ENCODE data around the gene PITX3. TPM values are rescaled to one million over a fixed set of nuclear protein-coding genes. Genes with fewer than 3 reads are reported as not detected.

Gene PITX3
- total and polyA plus RNA-seq, 9 of the 15 experiments (the other 6 are each of a cell fraction or from before 2014, with no cell fraction given), result 0.30 to 0.98 (median 0.95) TPM; not detected in 6

DNA sequence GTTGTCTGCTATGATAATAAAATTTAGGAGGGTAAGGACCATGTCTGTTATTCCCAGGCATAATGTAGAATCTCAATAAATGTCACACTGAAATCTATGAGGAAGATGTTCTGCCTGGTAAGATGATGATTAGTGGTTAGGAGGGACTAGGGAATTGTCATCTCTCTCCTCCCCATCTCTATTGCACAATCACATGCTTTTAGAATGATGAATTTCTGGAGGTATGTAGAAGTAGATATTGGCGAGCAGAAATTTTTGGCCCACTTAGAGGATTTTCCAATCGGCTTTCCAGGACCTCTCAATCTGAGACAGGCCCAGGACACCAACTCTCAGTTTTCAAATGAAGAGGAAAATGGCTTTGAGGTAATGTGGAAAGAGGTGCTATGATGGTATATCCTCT lies 2.0 kb upstream of the PITX3 start:
- Histone ChIP-seq H3K27me3 (ENCODE audit: control insufficient read depth in 2 of 2, insufficient read depth in 2 of 2, low read length in 2 of 2) (peaks cover 0 to 4% of the 10 kb centered on the region in 2 experiments; a peak in 1 of 5 replicates), H3K9me3 (replicated peaks; ENCODE audit: control insufficient read depth, insufficient read depth, low read depth, low read length) (no peaks in the 10 kb centered on the region), H3K79me2 (ENCODE audit: control insufficient read depth, insufficient read depth, low read length) (peaks cover 31% of the 10 kb centered on the region), H3K4me3 (no peak overlapping the region), H4K20me1 (replicated peaks; ENCODE audit: control insufficient read depth, insufficient read depth, low read length) (peaks cover 14% of the 10 kb centered on the region; the same call in 1 of the 2 replicates), H3K9ac (ENCODE audit: insufficient read depth in 1 of 2, low read depth in 2 of 2, low read length in 2 of 2) (no peak overlapping the region), H2AFZ (ENCODE audit: low read depth, low read length) (no peak overlapping the region), H3K4me2 (ENCODE audit: insufficient read depth, low read length) (no peak overlapping the region), H3K36me3 (ENCODE audit: control insufficient read depth, insufficient read depth, low read length) (peaks cover 7% of the 10 kb centered on the region; the same call in 2 of the 3 replicates), H3K27ac (ENCODE audit: extremely low read depth, low read depth, low read length) (no peak overlapping the region), H3K9me1 (ENCODE audit: control insufficient read depth, insufficient read depth, low read length) (no peaks in the 10 kb centered on the region), H3K4me1 (replicated peaks in 1 of 2; ENCODE audit: control insufficient read depth in 2 of 2, insufficient read depth in 2 of 2, low read length in 2 of 2) (peaks cover 17 to 25% of the 10 kb centered on the region in 2 experiments)
- ChIA-PET POLR2A (no interaction called here), CTCF (ENCODE audit: low intra/inter-chr PET ratio) (no interaction called here)
- 50% methylated on average over 1 of the region's 2 CpGs for WGBS (ENCODE audit: insufficient coverage, low coverage, missing lambda C conversion rate)
- no peak for DNase-seq (ENCODE audit: extremely low read depth in 1 of 4, low spot score in 3 of 4)
- FAIRE-seq, result no peak
- TF ChIP-seq ZNF586 (CRISPR knock-in tag; conservative IDR thresholded peaks at IDR 0.05) (no peak), CEBPB (tag; IDR thresholded peaks at IDR 0.05) (peak; percentile 84), NBN (IDR thresholded peaks at IDR 0.05; ENCODE audit: low read depth) (no peak), CEBPG (CRISPR knock-in tag; IDR thresholded peaks at IDR 0.05) (no peak), CEBPG (tag; conservative IDR thresholded peaks at IDR 0.05 in 1 of 2, IDR thresholded peaks at IDR 0.05 in 1 of 2) (peak; percentile 43 to 55; a peak in 2 of 4 replicates)
- no peak for ATAC-seq
- intact Hi-C loops (cut with micrococcal nuclease), result no loop called here
- in situ Hi-C loops (cut with MboI), result loop anchor here (25.0 kb wide), 1 partner anchor 344 kb away; no protein-coding TSS in a partner anchor
- no TSS peak for BruUV-seq (replicated peaks)

DNA sequence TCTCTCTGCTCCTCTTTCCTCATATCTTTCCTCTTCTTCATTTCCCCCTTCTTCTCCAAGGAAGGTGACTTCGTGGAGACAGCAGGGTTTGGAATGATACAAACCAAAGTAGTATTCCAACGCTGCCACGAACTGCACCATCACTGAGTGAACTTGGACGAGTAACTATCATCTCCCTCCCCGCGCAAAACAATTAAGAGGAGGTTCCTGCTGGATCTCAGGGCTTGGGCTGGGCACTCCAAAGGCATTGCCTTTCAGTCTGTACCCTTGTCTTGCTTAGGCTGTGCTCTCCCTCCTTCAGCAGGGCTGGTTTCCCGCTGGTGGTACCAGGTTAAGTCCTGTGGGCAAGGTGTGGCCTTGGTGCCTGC lies 790 bp upstream of the PITX3 start:
- Histone ChIP-seq H3K4me1 (replicated peaks in 1 of 2; ENCODE audit: control insufficient read depth in 2 of 2, insufficient read depth in 2 of 2, low read length in 2 of 2) (peaks cover 13 to 17% of the 10 kb centered on the region in 2 experiments), H3K9me1 (ENCODE audit: control insufficient read depth, insufficient read depth, low read length) (no peaks in the 10 kb centered on the region), H3K4me2 (ENCODE audit: insufficient read depth, low read length) (peak overlapping the region; percentile 87), H4K20me1 (replicated peaks; ENCODE audit: control insufficient read depth, insufficient read depth, low read length) (peaks cover 6% of the 10 kb centered on the region; the same call in 1 of the 2 replicates), H2AFZ (ENCODE audit: low read depth, low read length) (peak overlapping the region; percentile 76), H3K27me3 (ENCODE audit: control insufficient read depth in 2 of 2, insufficient read depth in 2 of 2, low read length in 2 of 2) (peaks cover 0 to 4% of the 10 kb centered on the region in 2 experiments; a peak in 1 of 5 replicates), H3K4me3 (peak overlapping the region; percentile 61), H3K36me3 (ENCODE audit: control insufficient read depth, insufficient read depth, low read length) (peaks cover 2% of the 10 kb centered on the region; the same call in 2 of the 3 replicates), H3K9ac (ENCODE audit: insufficient read depth in 1 of 2, low read depth in 2 of 2, low read length in 2 of 2) (peak overlapping the region; percentile 66 to 94; a peak in 3 of 4 replicates), H3K79me2 (ENCODE audit: control insufficient read depth, insufficient read depth, low read length) (peaks cover 19% of the 10 kb centered on the region), H3K27ac (ENCODE audit: extremely low read depth, low read depth, low read length) (no peak overlapping the region), H3K9me3 (replicated peaks; ENCODE audit: control insufficient read depth, insufficient read depth, low read depth, low read length) (no peaks in the 10 kb centered on the region)
- ChIA-PET POLR2A (no interaction called here), CTCF (ENCODE audit: low intra/inter-chr PET ratio) (no interaction called here)
- no peak for DNase-seq (ENCODE audit: extremely low read depth in 1 of 4, low spot score in 3 of 4)
- no TSS peak for BruUV-seq (replicated peaks)
- in situ Hi-C loops (cut with MboI) (loop anchor here (25.0 kb wide), 1 partner anchor 345 kb away; no protein-coding TSS in a partner anchor), intact Hi-C loops (cut with micrococcal nuclease) (no loop called here)
- ATAC-seq, result no peak
- FAIRE-seq, result no peak
- WGBS (ENCODE audit: insufficient coverage, low coverage, missing lambda C conversion rate), result 17% methylated on average over 6 of the region's 7 CpGs
- TF ChIP-seq SIRT6 (IDR thresholded peaks at IDR 0.05; ENCODE audit: low read depth, low read length), result no peak
- no peak for TF ChIP-seq RBBP5 (IDR thresholded peaks at IDR 0.05; ENCODE audit: borderline replicate concordance, insufficient read depth, low read length, poor library complexity, severe bottlenecking)
- no peak for TF ChIP-seq HNRNPL (IDR thresholded peaks at IDR 0.05; ENCODE audit: low read depth, low read length)
- no peak for TF ChIP-seq ZSCAN32 (CRISPR knock-in tag; IDR thresholded peaks at IDR 0.05)
- no peak for TF ChIP-seq KLF13 (tag; IDR thresholded peaks at IDR 0.05; ENCODE audit: borderline replicate concordance, low read depth)
- TF ChIP-seq, protein P1, sequence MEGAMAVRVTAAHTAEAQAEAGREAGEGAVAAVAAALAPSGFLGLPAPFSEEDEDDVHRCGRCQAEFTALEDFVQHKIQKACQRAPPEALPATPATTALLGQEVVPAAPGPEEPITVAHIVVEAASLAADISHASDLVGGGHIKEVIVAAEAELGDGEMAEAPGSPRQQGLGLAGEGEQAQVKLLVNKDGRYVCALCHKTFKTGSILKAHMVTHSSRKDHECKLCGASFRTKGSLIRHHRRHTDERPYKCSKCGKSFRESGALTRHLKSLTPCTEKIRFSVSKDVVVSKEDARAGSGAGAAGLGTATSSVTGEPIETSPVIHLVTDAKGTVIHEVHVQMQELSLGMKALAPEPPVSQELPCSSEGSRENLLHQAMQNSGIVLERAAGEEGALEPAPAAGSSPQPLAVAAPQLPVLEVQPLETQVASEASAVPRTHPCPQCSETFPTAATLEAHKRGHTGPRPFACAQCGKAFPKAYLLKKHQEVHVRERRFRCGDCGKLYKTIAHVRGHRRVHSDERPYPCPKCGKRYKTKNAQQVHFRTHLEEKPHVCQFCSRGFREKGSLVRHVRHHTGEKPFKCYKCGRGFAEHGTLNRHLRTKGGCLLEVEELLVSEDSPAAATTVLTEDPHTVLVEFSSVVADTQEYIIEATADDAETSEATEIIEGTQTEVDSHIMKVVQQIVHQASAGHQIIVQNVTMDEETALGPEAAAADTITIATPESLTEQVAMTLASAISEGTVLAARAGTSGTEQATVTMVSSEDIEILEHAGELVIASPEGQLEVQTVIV (CRISPR knock-in tag; IDR thresholded peaks at IDR 0.05; ENCODE audit: borderline replicate concordance), result no peak
- TF ChIP-seq TOE1 (IDR thresholded peaks at IDR 0.05; ENCODE audit: borderline replicate concordance), result 0 out of 2 replicates have a peak, but pooled peaks have one; percentile 2
- no peak for TF ChIP-seq TOE1 (CRISPR knock-in tag; IDR thresholded peaks at IDR 0.05; ENCODE audit: borderline replicate concordance, low read depth)
